SK-N-MC (cell line): ENCODE data around the gene HSD17B1.

Experiments
- DNase-seq: peaks from one replicate; pipeline ENCODE4 v3.0.0-alpha.2; 2011; ENCODE audit warnings: low read depth, low spot score
- H3K27ac ChIP-seq: fragments of 200-600 bp; sonication (generic); 2 replicates; pipeline ENCODE4 v1.5.1; 2016; ENCODE audit warnings: mixed run types
- H3K36me3 ChIP-seq: fragments of 200-600 bp; sonication (generic); 2 replicates; pipeline ENCODE4 v1.6.1; 2017; ENCODE audit warnings: antibody characterized with exemption, low read length, mixed read lengths; ENCODE audit not compliant: insufficient read depth
- H3K4me3 ChIP-seq: fragments of 200-600 bp; sonication (generic); 2 replicates; pipeline ENCODE4 v1.5.1; 2016
- H3K9ac ChIP-seq: fragments of 200-600 bp; sonication (generic); 2 replicates; pipeline ENCODE4 v1.8.0; 2017; ENCODE audit warnings: mixed run types, mixed read lengths; ENCODE audit not compliant: insufficient read length
- H3K9me3 ChIP-seq: fragments of 200-600 bp; sonication (generic); 2 replicates; pipeline ENCODE4 v1.6.1; 2017; ENCODE audit warnings: low read depth, mild to moderate bottlenecking, antibody characterized with exemption, low read length, moderate library complexity, mixed read lengths
- EZH2 ChIP-seq: fragments of 200-600 bp; sonication (generic); IDR thresholded peaks from one replicate; pipeline ENCODE4 v1.6.1; 2017; ENCODE audit warnings: antibody characterized with exemption
- FOXP2 ChIP-seq: optimal IDR thresholded peaks from 2 replicates; pipeline ENCODE3; 2011; ENCODE audit warnings: mild to moderate bottlenecking, moderate library complexity; ENCODE audit not compliant: insufficient read depth; ENCODE audit errors: extremely low read length, control extremely low read depth
- POLR2AphosphoS5 ChIP-seq: IDR thresholded peaks from 2 replicates; pipeline ENCODE4 v1.6.1; 2012; ENCODE audit warnings: mild to moderate bottlenecking, low read depth, low read length, borderline replicate concordance

HSD17B1 gene

GRCh38 chr17:42521036-42521435 lies 31.7 kb upstream of the HSD17B1 start:
- Histone ChIP-seq H3K4me3 (no peak overlapping the region), H3K27ac (no peak overlapping the region)

GRCh38 chr17:42521666-42522262 lies 31.0 kb upstream of the HSD17B1 start:
- Histone ChIP-seq H3K9ac (no peak overlapping the region), H3K4me3 (no peak overlapping the region), H3K9me3 (no peaks in the 10 kb centered on the region), H3K27ac (no peak overlapping the region), H3K36me3 (no peaks in the 10 kb centered on the region)
- TF ChIP-seq FOXP2 (no peak), EZH2 (no peak), POLR2AphosphoS5 (no peak)
- no peak for DNase-seq

More at GRCh38 chr17:42521036-42521435, 31.7 kb upstream of the HSD17B1 start:
- H3K9ac ChIP-seq, result no peak overlapping the region
- H3K9me3 ChIP-seq, result no peaks in the 10 kb centered on the region
- DNase-seq, result no peak
- no peaks in the 10 kb centered on the region for H3K36me3 ChIP-seq
- TF ChIP-seq FOXP2, result no peak
- no peak for TF ChIP-seq POLR2AphosphoS5
- TF ChIP-seq EZH2, result no peak

GRCh38 chr17:42522263-42522790 lies 30.4 kb upstream of the HSD17B1 start:
- no peak overlapping the region for H3K4me3 ChIP-seq
- no peak for DNase-seq
- no peaks in the 10 kb centered on the region for H3K36me3 ChIP-seq
- no peak overlapping the region for H3K9ac ChIP-seq
- TF ChIP-seq POLR2AphosphoS5 (no peak), FOXP2 (no peak), EZH2 (no peak)
- no peak overlapping the region for H3K27ac ChIP-seq
- H3K9me3 ChIP-seq, result no peaks in the 10 kb centered on the region

GRCh38 chr17:42522798-42523278 lies 29.9 kb upstream of the HSD17B1 start:
- Histone ChIP-seq H3K27ac (no peak overlapping the region), H3K4me3 (no peak overlapping the region), H3K9me3 (no peaks in the 10 kb centered on the region), H3K9ac (no peak overlapping the region), H3K36me3 (no peaks in the 10 kb centered on the region)
- TF ChIP-seq FOXP2, result no peak
- TF ChIP-seq EZH2, result no peak
- TF ChIP-seq POLR2AphosphoS5, result no peak
- DNase-seq, result no peak

GRCh38 chr17:42525221-42525620 lies 27.5 kb upstream of the HSD17B1 start:
- no peak for DNase-seq
- no peak overlapping the region for H3K9ac ChIP-seq
- no peaks in the 10 kb centered on the region for H3K36me3 ChIP-seq
- no peak for TF ChIP-seq POLR2AphosphoS5
- TF ChIP-seq FOXP2, result no peak
- no peak for TF ChIP-seq EZH2
- H3K4me3 ChIP-seq, result no peak overlapping the region
- no peak overlapping the region for H3K27ac ChIP-seq
- no peaks in the 10 kb centered on the region for H3K9me3 ChIP-seq

- DNase-seq, result no peak
- no peak overlapping the region for H3K4me3 ChIP-seq
- TF ChIP-seq EZH2, result no peak
- TF ChIP-seq POLR2AphosphoS5, result no peak
- no peak for TF ChIP-seq FOXP2
- no peaks in the 10 kb centered on the region for H3K9me3 ChIP-seq
- H3K27ac ChIP-seq, result no peak overlapping the region
- no peaks in the 10 kb centered on the region for H3K36me3 ChIP-seq
- H3K9ac ChIP-seq, result no peak overlapping the region
Observed at GRCh38 chr17:42526031-42526444, 26.7 kb upstream of the HSD17B1 start.

- TF ChIP-seq POLR2AphosphoS5 (no peak), EZH2 (no peak), FOXP2 (no peak)
- Histone ChIP-seq H3K9ac (no peak overlapping the region), H3K4me3 (no peak overlapping the region), H3K9me3 (no peaks in the 10 kb centered on the region), H3K36me3 (no peaks in the 10 kb centered on the region), H3K27ac (no peak overlapping the region)
- no peak for DNase-seq
Observed at GRCh38 chr17:42527932-42528331, 24.8 kb upstream of the HSD17B1 start.

- Histone ChIP-seq H3K9ac (no peak overlapping the region), H3K27ac (no peak overlapping the region), H3K4me3 (no peak overlapping the region), H3K36me3 (no peaks in the 10 kb centered on the region), H3K9me3 (no peaks in the 10 kb centered on the region)
- no peak for DNase-seq
- no peak for TF ChIP-seq POLR2AphosphoS5
- TF ChIP-seq EZH2, result no peak
Observed at GRCh38 chr17:42529061-42529460, 23.7 kb upstream of the HSD17B1 start.
